Stomach smooth muscle (tissue), 2 donors: Measurements from ENCODE around the gene GK.

ENCODE experiments used
- H3K27ac ChIP-seq: one replicate; pipeline ENCODE4 v1.7.0; 2013; ENCODE audit warnings: mild to moderate bottlenecking, low read length, inconsistent platforms
- H3K27me3 ChIP-seq, 2 donors: one replicate each; pipeline ENCODE4 v1.7.0; 2013; ENCODE audit warnings: low read length in 2 of 2; ENCODE audit not compliant: insufficient read depth in 2 of 2, control insufficient read depth in 1 of 2
- H3K36me3 ChIP-seq, 2 donors: one replicate each; pipeline ENCODE4 v1.7.0; 2013; ENCODE audit warnings: low read length in 2 of 2; ENCODE audit not compliant: control insufficient read depth in 2 of 2, insufficient read depth in 2 of 2
- H3K4me1 ChIP-seq: one replicate; pipeline ENCODE4 v1.7.0; 2013; ENCODE audit warnings: low read length; ENCODE audit not compliant: control insufficient read depth, insufficient read depth
- H3K4me3 ChIP-seq, 2 donors: one replicate each; pipeline ENCODE4 v1.7.0; 2013; ENCODE audit warnings: low read length in 2 of 2
- H3K9ac ChIP-seq, 2 donors: one replicate each; pipeline ENCODE4 v1.7.0; 2013; ENCODE audit warnings: low read length in 2 of 2, mild to moderate bottlenecking in 1 of 2
- H3K9me3 ChIP-seq, 2 donors: one replicate each; pipeline ENCODE4 v1.7.0; 2013; ENCODE audit warnings: low read length in 2 of 2; ENCODE audit not compliant: control insufficient read depth in 2 of 2
- donor health status: healthy.
- donor health status: Pancreatic carcinoma.

The GK gene

GRCh38 chrX:30653415-30654131 is at the start of gene GK:
Gene GK (plus strand): TSS chrX:30653423. CDS start chrX:30653538, 115 bp downstream.
- Histone ChIP-seq H3K9me3 (no peaks in the 10 kb centered on the region), H3K27me3 (no peaks in the 10 kb centered on the region), H3K9ac (peak within 1 kb of the TSS; percentile 68 to 79), H3K27ac (peak within 1 kb of the TSS; percentile 69), H3K4me3 (peak within 1 kb of the TSS; percentile 77 to 79), H3K4me1 (no peaks in the 10 kb centered on the region), H3K36me3 (no peaks in the 10 kb centered on the region)

GRCh38 chrX:30607155-30607554 is 46.1 kb upstream of the GK start:
- H3K36me3 ChIP-seq: no peaks in the 10 kb centered on the region
- H3K9ac ChIP-seq: no peak overlapping the region
- no peak overlapping the region for H3K4me3 ChIP-seq
- no peaks in the 10 kb centered on the region for H3K4me1 ChIP-seq
- H3K27me3 ChIP-seq: no peaks in the 10 kb centered on the region
- H3K9me3 ChIP-seq: no peaks in the 10 kb centered on the region
- H3K27ac ChIP-seq: no peak overlapping the region

- Histone ChIP-seq H3K9ac (no peak overlapping the region), H3K27me3 (no peaks in the 10 kb centered on the region), H3K27ac (no peak overlapping the region), H3K4me1 (no peaks in the 10 kb centered on the region), H3K36me3 (no peaks in the 10 kb centered on the region), H3K4me3 (no peak overlapping the region), H3K9me3 (no peaks in the 10 kb centered on the region)
Observed at GRCh38 chrX:30610026-30610425, 43.2 kb upstream of the GK start.

- H3K4me3 ChIP-seq: no peak overlapping the region
- no peaks in the 10 kb centered on the region for H3K9me3 ChIP-seq
- H3K27me3 ChIP-seq: no peaks in the 10 kb centered on the region
- no peaks in the 10 kb centered on the region for H3K36me3 ChIP-seq
- H3K27ac ChIP-seq: no peak overlapping the region
- no peaks in the 10 kb centered on the region for H3K4me1 ChIP-seq
- H3K9ac ChIP-seq: no peak overlapping the region
Observed at GRCh38 chrX:30612250-30612655, 41.0 kb upstream of the GK start.

GRCh38 chrX:30613721-30614120 is 39.5 kb upstream of the GK start:
- Histone ChIP-seq H3K27me3 (no peaks in the 10 kb centered on the region), H3K9ac (no peak overlapping the region), H3K27ac (no peak overlapping the region), H3K4me3 (no peak overlapping the region), H3K4me1 (no peaks in the 10 kb centered on the region), H3K36me3 (no peaks in the 10 kb centered on the region), H3K9me3 (no peaks in the 10 kb centered on the region)

GRCh38 chrX:30615229-30615628 is 38.0 kb upstream of the GK start:
- Histone ChIP-seq H3K9ac (no peak overlapping the region), H3K36me3 (no peaks in the 10 kb centered on the region), H3K27me3 (no peaks in the 10 kb centered on the region), H3K4me1 (no peaks in the 10 kb centered on the region), H3K9me3 (no peaks in the 10 kb centered on the region), H3K27ac (no peak overlapping the region), H3K4me3 (no peak overlapping the region)

GRCh38 chrX:30618160-30618765 is 35.0 kb upstream of the GK start:
- no peaks in the 10 kb centered on the region for H3K36me3 ChIP-seq
- peaks cover 0 to 10% of the 10 kb centered on the region in 2 donors for H3K9me3 ChIP-seq
- no peaks in the 10 kb centered on the region for H3K27me3 ChIP-seq
- no peak overlapping the region for H3K27ac ChIP-seq
- no peak overlapping the region for H3K9ac ChIP-seq
- H3K4me3 ChIP-seq: no peak overlapping the region
- no peaks in the 10 kb centered on the region for H3K4me1 ChIP-seq

GRCh38 chrX:30620125-30620524 is 33.1 kb upstream of the GK start:
- H3K27ac ChIP-seq: no peak overlapping the region
- H3K9me3 ChIP-seq: peaks cover 0 to 10% of the 10 kb centered on the region in 2 donors
- H3K4me1 ChIP-seq: no peaks in the 10 kb centered on the region
- H3K9ac ChIP-seq: no peak overlapping the region
- H3K36me3 ChIP-seq: no peaks in the 10 kb centered on the region
- no peaks in the 10 kb centered on the region for H3K27me3 ChIP-seq
- no peak overlapping the region for H3K4me3 ChIP-seq

- peaks cover 0 to 10% of the 10 kb centered on the region in 2 donors for H3K9me3 ChIP-seq
- H3K36me3 ChIP-seq: no peaks in the 10 kb centered on the region
- no peak overlapping the region for H3K27ac ChIP-seq
- H3K27me3 ChIP-seq: no peaks in the 10 kb centered on the region
- no peaks in the 10 kb centered on the region for H3K4me1 ChIP-seq
- H3K4me3 ChIP-seq: no peak overlapping the region
- no peak overlapping the region for H3K9ac ChIP-seq
Observed at GRCh38 chrX:30620980-30621618, 32.1 kb upstream of the GK start.

- no peaks in the 10 kb centered on the region for H3K27me3 ChIP-seq
- H3K4me1 ChIP-seq: no peaks in the 10 kb centered on the region
- no peak overlapping the region for H3K4me3 ChIP-seq
- no peak overlapping the region for H3K9ac ChIP-seq
- H3K27ac ChIP-seq: no peak overlapping the region
- peaks cover 0 to 10% of the 10 kb centered on the region in 2 donors for H3K9me3 ChIP-seq
- no peaks in the 10 kb centered on the region for H3K36me3 ChIP-seq
Observed at GRCh38 chrX:30622361-30622760, 30.9 kb upstream of the GK start.

GRCh38 chrX:30626402-30626801 is 26.8 kb upstream of the GK start:
- no peak overlapping the region for H3K27ac ChIP-seq

More at GRCh38 chrX:30626402-30626801, 26.8 kb upstream of the GK start:
- Histone ChIP-seq H3K36me3 (no peaks in the 10 kb centered on the region), H3K9me3 (peaks cover 0 to 5% of the 10 kb centered on the region in 2 donors), H3K4me1 (no peaks in the 10 kb centered on the region), H3K4me3 (no peak overlapping the region), H3K9ac (no peak overlapping the region), H3K27me3 (no peaks in the 10 kb centered on the region)
